ENCODE data around the gene PHF2.

PHF2 gene

GRCh38 chr9:93673839-93674334 lies 97.5 kb downstream of the PHF2 start:
- DNase-seq (ENCODE audit: low spot score): no peak
- in situ Hi-C loops (cut with MboI; ENCODE audit: low pct_unique_long_range_greater_than_20kb, low sequenced_read_pairs, unreplicated experiment): no loop called here
- TF ChIP-seq, protein P1, sequence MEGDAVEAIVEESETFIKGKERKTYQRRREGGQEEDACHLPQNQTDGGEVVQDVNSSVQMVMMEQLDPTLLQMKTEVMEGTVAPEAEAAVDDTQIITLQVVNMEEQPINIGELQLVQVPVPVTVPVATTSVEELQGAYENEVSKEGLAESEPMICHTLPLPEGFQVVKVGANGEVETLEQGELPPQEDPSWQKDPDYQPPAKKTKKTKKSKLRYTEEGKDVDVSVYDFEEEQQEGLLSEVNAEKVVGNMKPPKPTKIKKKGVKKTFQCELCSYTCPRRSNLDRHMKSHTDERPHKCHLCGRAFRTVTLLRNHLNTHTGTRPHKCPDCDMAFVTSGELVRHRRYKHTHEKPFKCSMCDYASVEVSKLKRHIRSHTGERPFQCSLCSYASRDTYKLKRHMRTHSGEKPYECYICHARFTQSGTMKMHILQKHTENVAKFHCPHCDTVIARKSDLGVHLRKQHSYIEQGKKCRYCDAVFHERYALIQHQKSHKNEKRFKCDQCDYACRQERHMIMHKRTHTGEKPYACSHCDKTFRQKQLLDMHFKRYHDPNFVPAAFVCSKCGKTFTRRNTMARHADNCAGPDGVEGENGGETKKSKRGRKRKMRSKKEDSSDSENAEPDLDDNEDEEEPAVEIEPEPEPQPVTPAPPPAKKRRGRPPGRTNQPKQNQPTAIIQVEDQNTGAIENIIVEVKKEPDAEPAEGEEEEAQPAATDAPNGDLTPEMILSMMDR (IDR thresholded peaks at IDR 0.05; ENCODE audit: extremely low read depth, insufficient read depth, missing control alignments): no peak

DNA sequence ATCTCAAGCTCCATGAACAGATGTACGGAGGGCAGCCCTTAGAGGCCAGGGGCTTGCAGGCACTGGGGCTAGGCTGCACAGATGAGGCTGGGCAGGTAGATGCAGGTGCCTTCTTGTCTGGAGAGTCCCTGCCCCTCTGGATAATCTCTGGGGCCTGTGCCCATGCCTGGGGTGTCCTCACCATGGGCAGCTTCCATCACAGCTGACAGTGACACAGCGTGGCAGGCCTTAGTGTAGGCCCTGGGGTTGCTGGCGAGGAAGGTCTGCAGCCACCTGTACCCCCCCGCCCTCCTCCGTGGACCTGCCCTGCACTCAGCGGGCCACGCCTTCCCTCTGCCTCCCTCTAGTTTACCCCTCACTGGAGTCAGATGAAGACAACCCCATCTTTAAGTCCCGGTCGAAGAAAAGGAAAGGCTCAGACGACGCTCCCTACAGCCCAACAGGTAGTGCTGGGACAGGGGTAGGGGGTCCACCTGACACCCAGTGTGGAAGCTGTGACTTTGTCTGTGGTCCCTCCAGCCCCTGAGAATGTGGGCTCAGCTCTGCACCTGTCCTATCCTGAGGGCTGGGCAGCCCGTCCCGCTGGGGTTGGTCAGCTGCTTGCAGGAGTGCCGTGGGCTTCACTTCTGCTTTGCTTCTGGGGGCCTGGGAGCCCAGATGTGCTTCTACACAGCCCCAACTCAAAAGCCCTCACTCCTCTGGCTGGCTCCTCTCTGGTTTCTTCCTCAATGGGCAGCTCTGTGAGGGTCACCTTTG lies 98.4 kb downstream of the PHF2 start:
- no peak for DNase-seq (ENCODE audit: low spot score)
- TF ChIP-seq, protein P1 (IDR thresholded peaks at IDR 0.05; ENCODE audit: extremely low read depth, insufficient read depth, missing control alignments): no peak
- in situ Hi-C loops (cut with MboI; ENCODE audit: low pct_unique_long_range_greater_than_20kb, low sequenced_read_pairs, unreplicated experiment): loop anchor here (25.0 kb wide), 1 partner anchor 288 kb away; the partner anchor contains the start of gene BARX1

DNA sequence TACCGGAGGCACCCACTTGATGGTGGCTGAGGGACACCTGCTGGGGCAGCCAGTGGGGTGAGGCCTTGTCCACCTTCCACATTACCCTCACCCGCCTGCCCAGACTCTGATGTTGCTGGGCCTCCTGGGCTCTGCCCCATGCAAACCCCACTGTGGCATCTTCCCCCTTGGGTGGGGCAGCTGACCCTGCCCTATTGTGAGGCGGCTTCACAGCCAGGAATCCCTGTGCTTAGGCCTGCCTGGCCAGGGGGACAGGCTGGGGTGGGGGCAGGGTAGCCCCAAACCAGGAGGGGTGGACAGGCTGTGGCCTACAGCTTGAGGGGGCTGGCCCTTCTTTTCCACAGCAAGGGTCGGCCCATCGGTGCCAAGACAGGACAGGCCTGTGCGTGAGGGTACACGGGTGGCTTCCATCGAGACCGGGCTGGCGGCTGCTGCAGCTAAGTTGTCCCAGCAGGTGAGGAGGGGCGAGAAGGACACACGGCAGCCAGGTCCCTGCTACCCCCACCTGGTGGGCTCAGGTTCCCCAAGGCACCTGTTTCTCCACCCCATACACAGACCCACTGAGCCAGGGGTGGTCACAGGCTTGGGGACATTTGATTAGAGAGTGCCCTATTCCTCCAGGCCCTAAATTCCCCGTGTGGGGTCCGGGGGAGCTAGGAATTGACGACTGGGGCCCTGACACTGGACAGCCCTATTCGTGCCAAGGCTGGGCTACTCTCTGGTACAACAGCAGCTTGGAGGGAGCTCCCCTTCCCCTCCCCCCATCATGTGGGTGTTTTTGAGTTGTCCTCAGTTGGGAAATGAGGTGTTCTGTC lies 99.2 kb downstream of the PHF2 start:
- TF ChIP-seq, protein P1 (IDR thresholded peaks at IDR 0.05; ENCODE audit: extremely low read depth, insufficient read depth, missing control alignments): no peak
- in situ Hi-C loops (cut with MboI; ENCODE audit: low pct_unique_long_range_greater_than_20kb, low sequenced_read_pairs, unreplicated experiment): loop anchor here (25.0 kb wide), 1 partner anchor 287 kb away; the partner anchor contains the start of gene BARX1
- no peak for DNase-seq (ENCODE audit: low spot score)

GRCh38 chr9:93676310-93677047 lies 100.1 kb downstream of the PHF2 start:
- DNase-seq (ENCODE audit: low spot score): no peak
- in situ Hi-C loops (cut with MboI; ENCODE audit: low pct_unique_long_range_greater_than_20kb, low sequenced_read_pairs, unreplicated experiment): loop anchor here (25.0 kb wide), 1 partner anchor 286 kb away; the partner anchor contains the start of gene BARX1
- TF ChIP-seq, protein P1 (IDR thresholded peaks at IDR 0.05; ENCODE audit: extremely low read depth, insufficient read depth, missing control alignments): no peak

DNA sequence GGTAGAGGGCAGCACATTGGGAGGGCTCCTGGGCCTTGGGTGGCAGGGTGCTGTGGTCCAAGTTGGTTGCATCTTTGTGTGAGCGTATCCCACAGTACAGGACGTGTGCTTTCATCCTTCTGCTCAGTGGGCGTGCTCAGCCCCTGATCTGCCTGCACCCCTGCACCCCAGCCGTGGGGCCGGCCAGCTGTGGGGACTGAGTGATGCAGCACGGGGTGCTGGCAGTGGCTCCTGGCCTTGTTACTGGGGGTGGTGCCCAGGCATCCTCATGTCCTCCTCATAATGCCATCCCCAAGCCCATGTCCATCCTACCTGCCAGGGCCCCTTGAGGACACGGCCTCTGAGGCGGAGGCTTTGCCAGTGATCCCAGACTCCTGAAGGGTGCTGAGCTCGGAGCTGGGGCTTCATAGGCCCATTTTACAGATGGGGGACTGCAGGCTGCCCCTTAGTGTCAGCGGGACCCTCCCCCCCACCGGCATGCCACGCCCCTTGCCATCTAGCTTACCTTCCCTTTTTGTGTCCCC lies 100.7 kb downstream of the PHF2 start:
- TF ChIP-seq, protein P1 (IDR thresholded peaks at IDR 0.05; ENCODE audit: extremely low read depth, insufficient read depth, missing control alignments): no peak
- in situ Hi-C loops (cut with MboI; ENCODE audit: low pct_unique_long_range_greater_than_20kb, low sequenced_read_pairs, unreplicated experiment): loop anchor here (25.0 kb wide), 1 partner anchor 285 kb away; the partner anchor contains the start of gene BARX1
- DNase-seq (ENCODE audit: low spot score): no peak
